ENCODE data around the gene C4BPA.

C4BPA gene

DNA sequence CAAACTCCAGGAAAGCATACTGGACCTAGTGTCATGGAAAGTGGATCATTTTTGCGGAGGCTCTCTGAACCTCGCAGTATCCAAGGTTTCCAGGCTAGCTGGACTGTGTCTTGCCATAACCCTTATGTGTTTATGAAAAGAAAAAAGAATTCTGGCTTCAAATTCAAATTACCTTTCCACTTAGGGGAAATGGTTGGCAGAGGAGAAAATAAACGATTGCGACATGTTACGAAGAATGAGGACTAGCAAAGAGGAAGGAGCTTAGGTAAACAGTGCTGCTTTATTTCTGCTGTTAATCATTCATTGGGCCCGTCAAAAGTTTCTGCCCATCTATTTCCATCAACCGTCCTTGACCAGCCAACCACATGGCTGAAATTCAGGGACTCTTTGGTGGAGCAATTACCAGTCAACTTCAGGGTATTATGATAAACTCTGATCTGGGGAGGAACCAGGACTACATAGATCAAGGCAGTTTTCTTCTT, at the start of gene C4BPA:
Gene C4BPA (plus strand): TSS at position 342 of the 482 bp plus-strand sequence. CDS start 8,793 bp downstream, outside the sequence.
- no peak for DNase-seq

DNA sequence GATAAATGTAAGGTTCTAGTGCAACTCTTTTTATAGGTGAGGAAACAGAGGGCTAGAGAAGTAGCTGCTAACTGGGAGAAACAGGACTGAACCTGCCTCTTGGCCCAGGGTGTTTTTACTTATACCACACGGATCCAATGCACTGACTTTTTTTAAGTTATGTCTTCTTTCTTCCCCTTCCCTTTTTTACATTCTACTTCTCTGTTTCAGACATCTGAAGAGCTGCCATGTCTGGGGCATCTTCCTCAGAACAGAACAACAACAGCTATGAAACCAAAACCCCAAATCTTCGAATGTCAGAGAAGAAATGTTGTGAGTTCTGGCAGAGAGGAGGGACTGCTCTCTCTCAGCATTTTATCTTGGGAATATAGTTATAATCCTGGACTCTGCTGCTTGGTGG, 49.5 kb upstream of the C4BPA start:
- DNase-seq: no peak

DNA sequence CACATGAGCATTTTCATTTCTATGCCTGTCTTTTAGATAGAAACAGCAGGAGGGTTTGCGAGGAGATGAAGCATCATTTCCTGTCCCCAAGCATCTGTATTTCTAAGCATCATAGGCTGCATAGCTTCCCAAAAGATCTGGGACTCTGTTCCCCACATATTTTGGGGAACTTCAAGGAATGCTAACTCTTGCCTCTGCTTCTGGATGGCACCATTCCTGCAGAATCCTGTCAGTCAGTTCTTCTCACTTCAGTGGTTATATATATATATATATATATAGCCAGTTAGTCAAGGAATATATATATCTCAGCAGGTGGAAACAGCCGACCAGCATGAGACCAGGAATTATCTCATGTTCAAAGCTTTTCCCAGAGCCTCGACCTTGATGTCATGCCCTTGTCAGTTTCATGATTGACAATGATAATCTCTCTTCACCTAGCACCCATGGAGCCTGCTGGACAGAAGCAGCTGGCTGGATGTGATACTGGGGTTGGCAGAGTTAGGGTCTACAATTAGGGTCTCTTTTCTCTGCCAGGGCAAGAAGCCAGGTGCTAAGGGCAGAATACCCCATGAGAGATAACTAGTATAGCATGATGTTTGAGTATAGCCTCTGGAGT, 48.5 kb upstream of the C4BPA start:
- no peak for DNase-seq

DNA sequence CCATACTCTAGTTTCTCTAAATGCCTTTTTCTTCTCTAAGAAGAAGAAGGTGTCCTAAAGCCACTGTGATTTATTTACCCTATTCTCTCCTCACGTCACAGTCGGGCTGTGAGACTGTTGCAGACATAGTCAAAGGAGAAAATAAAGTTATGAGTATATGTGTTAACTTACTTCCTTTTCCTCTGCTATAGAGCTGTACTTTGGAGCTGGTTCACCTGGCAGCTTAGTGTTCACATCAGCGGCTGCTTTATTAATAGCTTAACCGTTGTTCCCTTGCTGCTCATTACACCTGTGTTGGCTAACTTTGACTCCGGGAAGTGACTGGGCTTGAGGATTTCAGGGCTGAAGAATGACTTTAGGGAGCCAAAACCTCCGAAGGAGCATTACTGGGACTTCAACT, 47.4 kb upstream of the C4BPA start:
- no peak for DNase-seq

DNA sequence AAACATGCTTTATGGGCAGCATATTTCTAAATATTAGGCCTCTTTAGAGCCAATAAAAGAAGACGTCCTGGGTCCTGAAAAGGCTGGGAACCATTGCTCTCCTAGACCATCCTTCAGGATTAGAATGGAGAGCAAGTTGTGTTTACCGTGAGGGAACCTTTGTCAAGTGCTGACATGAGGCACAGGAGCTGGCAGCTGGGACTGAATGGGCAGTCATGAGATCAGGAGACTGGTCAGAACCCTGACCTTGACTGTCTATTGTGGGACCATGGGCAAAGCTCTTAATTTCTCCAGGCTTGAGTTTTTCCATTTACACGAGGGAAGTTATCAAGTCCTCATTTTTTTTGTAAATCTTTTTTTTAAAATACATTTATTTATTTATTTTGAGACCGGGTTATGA, 45.8 kb upstream of the C4BPA start:
- no peak for DNase-seq

DNA sequence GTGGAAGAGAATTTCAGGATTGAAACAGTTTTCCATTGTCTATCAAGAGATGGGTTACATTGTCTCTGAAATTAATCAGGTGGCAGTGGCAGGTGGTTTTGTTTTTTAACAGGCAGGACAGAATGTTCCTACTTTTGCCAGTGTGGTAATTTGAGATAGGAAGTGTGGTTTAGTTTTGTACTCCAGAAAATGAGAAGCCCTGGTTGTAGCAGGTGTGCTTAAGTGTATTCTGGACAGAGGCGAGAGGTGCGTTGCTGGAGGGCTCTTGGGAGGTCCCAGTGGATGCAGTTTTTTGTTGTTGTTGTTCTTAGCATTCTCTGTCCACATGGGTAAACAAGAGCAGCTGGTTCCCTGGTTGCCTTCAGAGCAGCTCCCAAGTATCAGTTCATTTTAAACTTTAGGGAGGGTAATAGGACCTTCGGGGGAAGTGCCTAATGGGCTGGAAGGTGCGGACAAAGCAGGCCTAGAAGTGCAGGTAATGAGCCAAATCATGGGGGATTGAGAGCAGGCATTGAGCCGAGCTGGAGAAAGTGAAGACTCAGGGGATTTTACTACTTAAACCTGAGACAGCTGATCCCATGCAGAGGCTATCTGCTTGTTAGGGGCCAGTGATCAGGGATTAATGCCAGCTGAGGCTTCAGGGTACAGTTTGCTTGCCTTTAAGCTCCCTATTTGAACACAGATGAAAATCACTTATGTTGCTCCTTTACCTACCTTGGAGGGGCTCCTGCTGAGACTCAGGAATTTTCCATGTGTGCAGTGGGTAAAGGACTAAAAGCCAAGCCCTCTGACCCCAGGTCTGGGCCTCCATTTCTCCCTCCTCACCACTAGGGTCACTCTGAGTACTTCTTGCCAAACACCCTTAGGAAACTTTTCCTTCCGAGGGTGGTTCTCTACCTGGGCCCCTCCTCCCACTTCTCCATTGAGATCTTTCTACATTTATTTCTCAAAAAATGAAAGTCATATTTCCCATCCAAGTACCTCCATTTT, 44.9 kb upstream of the C4BPA start:
- DNase-seq: no peak

DNA sequence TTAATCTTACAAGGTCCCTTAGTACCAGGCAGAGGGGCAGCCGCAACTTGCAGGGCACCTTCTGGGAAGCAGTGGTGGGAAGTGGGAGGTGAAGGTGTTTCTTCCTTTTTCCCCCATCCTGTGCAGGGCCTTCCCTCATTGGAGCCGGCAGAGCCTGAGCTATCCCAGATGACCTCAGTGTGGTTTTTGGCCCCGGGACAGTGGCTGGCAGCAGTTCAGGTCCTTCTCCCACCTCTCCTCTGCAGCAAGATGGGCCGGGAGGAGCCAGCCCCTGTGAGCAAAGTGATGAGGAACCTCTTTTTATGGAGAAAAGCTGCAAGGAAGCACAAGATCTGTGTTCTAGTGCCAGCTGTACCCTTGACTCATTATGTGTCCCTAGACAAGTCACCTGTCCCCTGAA, 44.2 kb upstream of the C4BPA start:
- no peak for DNase-seq

DNA sequence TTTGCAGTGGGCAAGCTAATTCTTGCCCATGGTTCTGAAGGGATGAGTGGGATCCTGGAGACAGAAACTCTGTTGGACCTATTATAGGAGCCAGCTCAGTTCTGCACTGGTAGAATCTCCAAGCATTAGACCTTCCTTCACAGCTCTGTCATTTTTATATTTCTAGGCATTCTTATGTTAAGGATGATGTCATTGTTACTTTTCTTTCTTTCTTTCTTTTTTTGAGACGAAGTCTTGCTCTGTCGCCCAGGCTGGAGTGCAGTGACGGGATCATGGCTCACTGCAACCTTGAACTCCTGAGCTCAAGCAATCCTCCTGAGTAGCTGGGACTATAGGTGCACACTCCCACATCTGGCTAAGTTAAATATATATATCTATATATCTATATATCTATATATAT, 43.4 kb upstream of the C4BPA start:
- DNase-seq: no peak

DNA sequence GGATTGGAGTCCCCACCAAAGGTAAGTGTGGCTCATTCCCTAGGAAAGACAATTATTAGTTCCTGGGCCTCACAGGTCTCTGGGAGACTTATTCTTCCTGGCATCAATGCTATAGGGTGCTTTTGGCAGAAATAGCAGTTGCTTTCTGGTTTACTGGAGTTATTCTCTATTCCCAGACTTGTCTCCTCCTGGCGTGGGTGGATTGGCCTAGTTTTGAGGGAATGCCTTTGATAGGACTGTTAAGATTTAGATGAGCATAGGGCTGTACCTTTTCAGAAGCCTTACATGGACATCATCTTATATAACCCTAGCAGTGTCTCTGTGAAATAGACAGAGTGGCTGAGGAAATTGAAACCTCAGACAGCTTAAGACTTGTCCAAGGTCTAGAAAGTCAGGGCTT, 42.0 kb upstream of the C4BPA start:
- no peak for DNase-seq

DNA sequence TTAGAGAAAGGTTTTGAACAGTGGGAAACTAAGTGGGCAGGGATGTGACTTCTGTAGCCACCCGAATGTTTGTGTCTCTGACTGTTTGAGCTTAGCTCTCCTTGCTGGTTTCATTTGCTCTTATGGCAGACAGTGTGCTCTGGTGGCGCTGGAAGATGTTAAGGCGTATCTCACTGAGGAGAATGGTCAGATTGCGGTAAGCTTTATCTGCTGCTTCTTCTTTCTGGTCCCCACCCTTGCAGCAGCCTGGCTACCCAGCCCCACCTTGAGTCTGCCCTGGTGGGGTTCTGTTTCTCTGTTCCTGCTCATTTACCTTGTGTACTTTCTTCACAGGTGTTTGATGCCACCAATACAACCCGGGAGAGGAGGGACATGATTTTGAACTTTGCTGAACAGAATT, 41.0 kb upstream of the C4BPA start:
- no peak for DNase-seq

DNA sequence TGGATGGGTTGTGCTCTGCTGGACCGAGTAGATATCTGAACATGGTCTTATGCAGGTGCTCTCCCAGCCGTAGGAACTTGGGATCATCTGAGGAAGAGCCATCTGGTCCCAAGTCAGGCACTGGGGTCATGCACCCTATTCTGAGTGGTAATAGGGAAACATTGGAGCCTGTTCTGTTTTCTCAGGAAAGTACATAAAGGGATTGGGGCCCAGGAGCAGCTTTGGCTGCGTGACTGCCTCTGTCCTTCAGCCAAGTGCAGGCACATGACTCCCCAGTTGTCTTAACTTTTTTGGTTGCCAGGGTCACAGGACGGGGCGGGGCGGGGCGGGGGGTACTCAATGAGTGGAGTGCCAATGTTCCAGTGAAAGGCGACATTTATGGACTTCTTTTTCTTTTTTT, 39.5 kb upstream of the C4BPA start:
- no peak for DNase-seq

DNA sequence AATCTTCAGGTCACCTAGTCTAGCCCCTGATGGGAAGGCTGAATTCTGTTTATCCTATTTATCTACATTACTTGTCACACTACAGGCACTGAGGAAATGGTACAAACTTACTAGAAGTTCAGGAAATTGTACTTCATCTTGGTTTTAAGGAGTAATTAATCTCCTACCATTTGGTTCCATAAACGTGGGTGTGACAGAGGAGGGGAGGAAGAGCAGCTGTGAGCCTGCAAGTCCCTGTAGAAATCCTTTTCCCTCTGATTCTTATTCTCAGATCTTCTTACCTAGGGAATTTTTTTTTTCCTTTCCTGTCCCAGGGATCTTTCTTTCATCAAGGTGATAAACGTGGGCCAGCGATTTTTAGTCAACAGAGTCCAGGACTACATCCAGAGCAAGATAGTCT, 36.8 kb upstream of the C4BPA start:
- no peak for DNase-seq

DNA sequence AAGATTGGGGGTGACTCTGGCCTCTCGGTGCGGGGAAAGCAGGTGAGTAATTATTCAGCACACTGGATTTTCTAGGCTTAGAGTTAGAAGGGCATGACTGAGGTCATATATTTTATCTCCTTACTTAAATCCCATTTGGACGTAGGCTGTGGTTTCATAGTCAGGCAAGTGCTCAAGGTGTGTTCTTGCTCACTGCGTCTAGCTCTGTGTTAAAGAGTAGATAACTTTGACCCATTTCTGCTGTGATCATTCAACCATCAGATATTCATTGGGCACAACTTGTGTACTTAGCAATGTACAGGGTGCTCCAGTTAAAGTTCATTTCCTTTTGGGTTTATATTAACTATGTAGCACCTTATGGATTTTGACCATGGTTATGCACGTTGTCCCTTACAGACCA, 36.4 kb upstream of the C4BPA start:
- no peak for DNase-seq

DNA sequence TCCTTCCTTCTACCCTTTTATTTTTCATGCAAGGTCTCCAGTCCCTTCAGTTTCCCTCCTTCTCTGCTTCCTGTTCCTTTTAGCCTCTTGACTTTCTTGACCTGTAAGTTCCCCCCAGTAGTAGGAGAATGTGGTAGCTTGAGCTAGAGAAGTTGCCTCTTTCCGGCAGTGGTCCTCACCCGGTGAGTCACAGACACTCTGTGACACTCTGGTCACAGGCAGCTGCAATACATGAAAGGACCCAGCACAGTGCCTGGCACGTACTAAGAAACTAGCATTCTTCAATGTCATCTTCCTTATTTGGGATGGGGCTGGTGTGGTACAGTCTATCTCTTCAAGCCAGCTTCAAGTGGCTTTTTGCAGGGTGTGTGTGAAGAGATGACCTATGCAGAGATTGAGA, 35.0 kb upstream of the C4BPA start:
- no peak for DNase-seq

DNA sequence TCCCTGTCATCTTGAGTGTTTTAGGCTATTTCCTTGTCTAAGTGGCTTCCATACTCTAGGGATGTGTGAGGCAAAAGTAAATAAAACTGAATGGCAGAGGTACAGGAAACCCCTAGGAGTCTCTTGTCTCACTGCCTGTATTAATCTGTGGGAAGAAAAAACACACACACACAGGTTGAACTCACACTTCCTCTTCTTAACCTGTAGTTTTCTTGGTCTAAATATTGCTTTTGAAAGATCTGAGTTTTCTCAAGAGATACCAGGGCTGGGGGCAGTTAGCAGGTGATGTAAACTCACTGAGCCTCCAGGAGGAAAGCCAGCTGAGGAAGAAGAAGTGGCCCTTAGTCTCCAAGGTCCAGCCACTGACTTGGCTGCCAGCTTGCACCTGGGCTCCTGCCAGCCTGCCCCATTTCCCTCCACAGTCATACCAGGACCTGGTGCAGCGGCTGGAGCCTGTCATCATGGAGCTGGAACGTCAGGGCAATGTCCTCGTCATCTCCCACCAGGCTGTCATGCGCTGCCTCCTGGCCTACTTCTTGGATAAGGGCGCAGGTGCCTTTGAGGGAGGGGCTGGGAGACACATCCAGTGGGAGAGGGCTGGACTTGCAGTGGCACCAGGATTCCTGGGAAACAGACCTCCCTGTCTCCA, 34.1 kb upstream of the C4BPA start:
- no peak for DNase-seq

DNA sequence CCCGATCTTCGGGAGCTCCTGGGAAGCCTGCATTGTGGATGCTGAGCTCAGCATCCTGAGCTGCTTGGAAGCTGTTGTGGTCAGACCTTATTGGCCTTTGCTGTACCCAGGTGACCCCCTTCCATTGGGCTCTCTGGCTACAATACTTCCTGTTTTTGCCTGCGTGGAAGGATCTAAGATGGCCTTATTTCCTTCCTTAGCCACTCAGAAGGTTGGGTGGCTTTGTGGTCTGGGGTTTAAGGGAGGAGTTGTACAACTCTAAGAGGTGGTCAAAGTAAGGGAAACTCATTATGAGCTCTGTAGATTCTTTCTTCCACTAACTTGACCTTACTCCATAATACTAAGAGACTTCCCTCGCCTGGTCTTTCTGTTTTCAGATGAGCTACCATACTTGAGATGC, 33.2 kb upstream of the C4BPA start:
- no peak for DNase-seq

DNA sequence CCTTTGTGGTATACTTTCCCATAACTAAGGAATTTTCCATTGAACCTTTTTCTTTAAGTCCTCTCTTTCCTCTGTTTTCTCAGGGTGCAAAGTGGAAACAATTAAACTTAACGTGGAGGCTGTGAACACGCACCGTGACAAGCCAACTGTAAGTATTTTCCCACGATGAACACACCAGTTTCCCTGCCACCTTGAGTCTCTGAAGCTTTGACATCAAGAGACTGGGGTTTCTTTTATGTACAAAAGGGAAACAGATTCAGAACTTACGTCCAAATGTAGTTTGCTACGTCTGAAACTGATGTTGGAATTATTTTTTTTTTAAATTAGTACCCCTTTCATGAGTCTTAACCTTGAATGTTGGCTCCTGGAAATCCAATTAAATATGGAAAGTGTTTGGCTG, 32.6 kb upstream of the C4BPA start:
- DNase-seq: no peak

DNA sequence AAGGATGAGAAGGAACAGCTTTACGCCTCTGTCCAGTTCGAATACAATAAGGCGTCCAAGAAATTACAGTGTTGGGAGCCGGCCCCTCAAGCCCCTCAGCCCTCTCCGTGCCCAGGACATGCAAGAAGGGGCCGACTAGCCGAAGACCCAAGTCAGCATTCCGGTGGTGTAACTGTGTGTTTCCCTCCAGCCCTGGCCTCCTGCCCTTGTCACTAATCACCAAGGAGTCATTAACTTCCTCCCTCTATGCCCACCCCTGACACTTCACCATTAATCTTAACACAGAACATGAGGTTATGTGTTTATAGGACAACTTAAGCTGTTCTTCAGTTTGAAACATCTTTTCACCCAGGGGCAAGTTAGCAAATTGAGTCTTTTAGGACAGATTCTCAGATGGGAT, 31.8 kb upstream of the C4BPA start:
- no peak for DNase-seq

DNA sequence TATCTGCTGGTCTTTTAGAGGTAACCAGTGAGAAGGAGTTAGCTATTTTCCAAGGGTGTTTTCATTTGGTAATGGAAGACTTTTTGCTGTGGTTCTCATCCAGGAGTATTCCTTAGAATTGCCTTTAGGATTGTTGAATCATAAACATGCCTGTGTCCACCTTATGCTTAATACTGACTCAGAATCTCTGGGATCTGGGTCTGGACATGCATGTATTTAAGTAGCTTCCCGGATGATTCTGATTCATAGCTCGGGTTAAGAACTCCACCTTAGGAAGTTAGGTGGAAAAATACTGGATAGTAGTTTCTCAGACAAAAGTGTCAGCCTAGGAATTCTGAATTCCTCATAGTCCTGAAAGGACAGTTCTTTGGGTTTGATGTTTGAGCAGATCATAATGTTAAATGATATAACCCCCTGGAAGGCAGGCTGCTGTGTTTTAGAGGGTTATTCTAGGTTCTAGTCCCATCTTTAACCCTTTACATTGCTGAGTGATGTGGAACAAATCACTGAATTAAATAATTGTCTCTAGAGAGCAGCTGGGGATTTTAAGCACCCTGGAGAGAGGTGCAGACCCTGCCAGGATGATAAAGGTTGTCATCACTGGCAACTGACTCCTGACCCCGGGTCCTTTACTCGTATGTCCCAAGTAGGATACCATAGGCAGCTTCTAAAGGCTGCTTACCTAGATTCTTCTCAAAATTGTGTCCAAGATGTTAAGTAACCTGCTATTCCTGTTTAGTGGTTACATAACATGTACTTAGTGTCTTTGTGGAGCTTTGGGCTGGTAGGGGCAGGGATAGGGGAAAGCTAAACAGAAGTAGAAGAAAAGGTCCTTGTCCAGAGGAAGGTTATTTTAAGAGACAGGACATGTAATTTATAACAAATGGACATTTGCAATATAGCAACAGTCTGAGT, 29.9 kb upstream of the C4BPA start:
- no peak for DNase-seq

DNA sequence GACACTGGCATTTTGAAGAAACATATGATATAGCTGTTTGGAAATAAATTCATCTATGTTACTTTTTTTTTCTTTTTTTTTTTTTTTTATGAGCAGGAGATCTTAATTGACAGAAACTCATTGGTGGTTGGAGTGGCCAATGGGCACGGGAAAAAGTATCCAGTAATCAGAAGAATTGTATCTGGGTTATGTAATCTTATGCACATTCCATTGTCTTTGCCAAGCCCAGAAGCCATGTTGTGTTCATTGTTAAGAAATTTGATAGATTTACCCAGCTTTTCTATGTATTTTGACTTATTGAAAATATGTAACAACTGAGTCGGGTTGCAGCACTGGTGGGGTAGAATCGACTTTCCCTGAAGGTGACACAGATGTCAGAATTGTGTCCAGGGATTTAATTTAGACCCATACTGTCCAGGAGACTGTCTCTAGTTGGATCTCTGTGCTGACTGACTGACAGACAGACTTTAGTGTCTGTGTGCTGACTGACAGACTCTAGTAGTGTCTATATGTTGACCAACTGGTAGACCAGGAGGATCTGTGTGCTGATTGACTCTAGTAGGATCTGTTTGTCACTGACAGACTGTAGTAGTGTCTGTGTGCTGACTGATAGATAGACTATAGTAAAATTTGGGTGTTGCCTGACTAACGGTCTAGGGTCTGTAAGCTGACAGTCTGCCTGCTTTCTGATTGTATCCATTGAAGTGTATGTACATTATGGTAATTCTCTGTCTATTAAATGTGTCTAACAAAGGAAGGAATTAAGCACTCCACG, 27.7 kb upstream of the C4BPA start:
- DNase-seq: no peak

DNA sequence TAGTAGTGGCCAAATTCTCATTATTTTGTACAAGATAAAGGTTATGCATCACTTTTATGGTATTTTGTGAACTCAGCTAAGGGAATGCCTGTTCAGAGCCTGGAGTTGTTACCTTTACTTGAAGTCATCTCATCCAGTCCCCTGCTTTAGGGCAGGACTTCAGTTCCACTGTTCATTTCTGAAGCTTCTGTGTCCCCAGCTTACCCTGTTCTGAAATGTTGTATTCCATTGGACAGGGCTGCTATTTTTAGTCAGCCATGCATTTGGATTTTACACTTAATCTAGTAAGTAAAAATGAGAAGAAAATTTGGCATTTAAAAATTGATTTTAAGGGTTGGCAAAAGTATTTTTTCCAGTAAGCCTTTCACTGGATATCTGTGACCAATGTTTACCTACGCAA, 27.0 kb upstream of the C4BPA start:
- no peak for DNase-seq

Measured in GOT3 (cell line).